GM12878 (cell line): ENCODE data around the gene MYBPHL. TPM values are rescaled to one million over a fixed set of nuclear protein-coding genes. Genes with fewer than 3 reads are reported as not detected.

Source experiments
- ATAC-seq: fragments of 200-7000 bp; cut with Tn5 transposase; 3 replicates; pipeline ENCODE4 v1.9.1; 2020; ENCODE audit warnings: mild to moderate bottlenecking, moderate library complexity
- BruUV-seq: library from RNA; stranded (reverse); fragments of 400-500 nt; replicated peaks from 2 replicates; lab custom pipeline; 2021; lab: Mats Ljungman, UMichigan
- CTCF ChIA-PET: fragments of 300-600 bp; sonication (Branson Sonifier 250); formaldehyde crosslinking; extraction: SDS; loops from one replicate; lab custom pipeline; 2021; ENCODE audit warnings: inconsistent platforms; lab: Yijun Ruan, JAX
- POLR2A ChIA-PET: fragments of 350-600 bp; formaldehyde crosslinking; extraction: SDS; loops from one replicate; lab custom pipeline; 2021; ENCODE audit warnings: inconsistent platforms; lab: Charles Lee
- RAD21 ChIA-PET: fragments of 300-600 bp; sonication (Branson Sonifier 250); formaldehyde crosslinking; loops from one replicate; lab custom pipeline; 2023; ENCODE audit warnings: antibody characterized with exemption; ENCODE audit not compliant: unreplicated experiment; lab: Charles Lee
- SMC1A ChIA-PET: fragments of 300-600 bp; sonication (Branson Sonifier 250); formaldehyde crosslinking; loops from one replicate; lab custom pipeline; 2023; ENCODE audit not compliant: unreplicated experiment, uncharacterized antibody; lab: Charles Lee
- DNase-seq: peaks from one replicate; pipeline ENCODE4 v3.0.0-alpha.2; 2011; ENCODE audit warnings: low read depth, low spot score
- FAIRE-seq: peaks from 3 replicates; lab custom pipeline; 2011; peaks lifted over from hg19 to GRCh38; lab: Jason Lieb, UNC
- H2AFZ ChIP-seq: 2 replicates; pipeline ENCODE4 v1.6.0; 2011; ENCODE audit warnings: low read depth, low read length, control low read depth; ENCODE audit not compliant: control insufficient read depth
- H3K27ac ChIP-seq: 2 replicates; pipeline ENCODE4 v1.5.1; 2011; ENCODE audit warnings: control low read depth; ENCODE audit not compliant: control insufficient read depth, insufficient read depth
- H3K27me3 ChIP-seq, 2 experiments: replicated peaks in 1 of 2; 2 replicates each; pipeline versions ENCODE4 v1.6.0 to v1.6.1; 2011; ENCODE audit warnings: low read length in 1 of 2; ENCODE audit not compliant: control insufficient read depth in 2 of 2, insufficient read depth in 2 of 2
- H3K36me3 ChIP-seq, 2 experiments: 2 replicates each; pipeline ENCODE4 v1.5.1; 2011; ENCODE audit warnings: low read length in 1 of 2; ENCODE audit not compliant: control insufficient read depth in 2 of 2, insufficient read depth in 2 of 2
- H3K4me1 ChIP-seq: 2 replicates; pipeline ENCODE4 v1.6.1; 2011; ENCODE audit warnings: mild to moderate bottlenecking, low read length, moderate library complexity, mixed read lengths; ENCODE audit not compliant: control insufficient read depth, insufficient read depth
- H3K4me2 ChIP-seq: 2 replicates; pipeline ENCODE4 v1.6.0; 2011; ENCODE audit warnings: control low read depth; ENCODE audit not compliant: control insufficient read depth, insufficient read depth
- H3K4me3 ChIP-seq: fragments of 200-600 bp; sonication (generic); 2 replicates; pipeline ENCODE4 v1.5.1; 2016
- H3K79me2 ChIP-seq: 2 replicates; pipeline ENCODE4 v1.6.0; 2011; ENCODE audit warnings: low read length; ENCODE audit not compliant: control insufficient read depth, insufficient read depth
- H3K9ac ChIP-seq: 2 replicates; pipeline ENCODE4 v1.8.0; 2011; ENCODE audit warnings: low read length, control low read depth, mixed read lengths; ENCODE audit not compliant: control insufficient read depth, insufficient read depth
- H3K9me3 ChIP-seq: replicated peaks from 3 replicates; pipeline ENCODE4 v1.5.1; 2011; ENCODE audit warnings: mild to moderate bottlenecking, low read length; ENCODE audit not compliant: control insufficient read depth, insufficient read depth
- H4K20me1 ChIP-seq: 2 replicates; pipeline ENCODE4 v1.6.0; 2011; ENCODE audit not compliant: control insufficient read depth, insufficient read depth
- BHLHE40 ChIP-seq, 2 experiments: fragments of 450-650 bp in 1 of 2; IDR thresholded peaks; 2 replicates each; pipeline ENCODE4 v1.6.1; 2011 to 2017; ENCODE audit warnings: low read depth in 2 of 2, borderline replicate concordance in 1 of 2, improper control_type of control experiment in 1 of 2, low read length in 1 of 2, mild to moderate bottlenecking in 1 of 2
- EED ChIP-seq: sonication (generic); IDR thresholded peaks from 2 replicates; pipeline ENCODE4 v1.6.1; 2016; ENCODE audit warnings: antibody characterized with exemption, low read depth
- EP300 ChIP-seq, 2 experiments: fragments of 150-350 bp in 1 of 2; IDR thresholded peaks; 2 replicates each; pipeline ENCODE4 v1.6.1; 2011 to 2012; ENCODE audit warnings: low read depth in 2 of 2, low read length in 2 of 2, borderline replicate concordance in 1 of 2, improper control_type of control experiment in 1 of 2, inconsistent platforms in 1 of 2; ENCODE audit not compliant: control insufficient read depth in 1 of 2
- ESRRA ChIP-seq: IDR thresholded peaks from 2 replicates; pipeline ENCODE4 v1.6.1; 2012; ENCODE audit warnings: mild to moderate bottlenecking, low read length, improper control_type of control experiment
- HCFC1 ChIP-seq: fragments of 150-350 bp; IDR thresholded peaks from 2 replicates; pipeline ENCODE4 v1.6.1; 2014; ENCODE audit warnings: low read length
- HDAC2 ChIP-seq: fragments of 200-600 bp; sonication (generic); IDR thresholded peaks from 2 replicates; pipeline ENCODE4 v1.6.1; 2017
- IKZF2 ChIP-seq, 2 experiments: fragments of 450-650 bp; IDR thresholded peaks; 2 replicates each; pipeline ENCODE4 v1.6.1; 2017; ENCODE audit warnings: mild to moderate bottlenecking in 2 of 2, moderate library complexity in 2 of 2
- KDM1A ChIP-seq: fragments of 200-600 bp; sonication (generic); IDR thresholded peaks from 2 replicates; pipeline ENCODE4 v1.6.1; 2016; ENCODE audit warnings: borderline replicate concordance
- KLF5 ChIP-seq: fragments of 450-650 bp; IDR thresholded peaks from 2 replicates; pipeline ENCODE4 v1.6.1; 2014; ENCODE audit warnings: mild to moderate bottlenecking; ENCODE audit not compliant: partially characterized antibody
- MTA3 ChIP-seq: IDR thresholded peaks from 2 replicates; pipeline ENCODE4 v1.6.1; 2012; ENCODE audit warnings: low read length, inconsistent platforms, borderline replicate concordance
- NBN ChIP-seq: fragments of 450-650 bp; IDR thresholded peaks from 2 replicates; pipeline ENCODE4 v1.6.1; 2016
- NFXL1 ChIP-seq: fragments of 450-650 bp; IDR thresholded peaks from 2 replicates; pipeline ENCODE4 v1.6.1; 2017; ENCODE audit warnings: antibody characterized with exemption, mild to moderate bottlenecking, borderline replicate concordance
- RBBP5 ChIP-seq: fragments of 200-600 bp; sonication (generic); conservative IDR thresholded peaks from 2 replicates; pipeline ENCODE4 v1.6.1; 2016
- RELA ChIP-seq: fragments of 450-650 bp; IDR thresholded peaks from 2 replicates; pipeline ENCODE4 v1.8.0; 2014; ENCODE audit warnings: borderline replicate concordance; ENCODE audit not compliant: partially characterized antibody
- SIX5 ChIP-seq: IDR thresholded peaks from 2 replicates; pipeline ENCODE4 v1.6.1; 2011; ENCODE audit warnings: mild to moderate bottlenecking, low read depth, low read length, moderate library complexity; ENCODE audit not compliant: severe bottlenecking
- SMAD5 ChIP-seq: IDR thresholded peaks from 2 replicates; pipeline ENCODE4 v1.6.1; 2016; ENCODE audit warnings: antibody characterized with exemption, low read depth
- SMC3 ChIP-seq: IDR thresholded peaks from 2 replicates; pipeline ENCODE4 v1.6.1; 2011; ENCODE audit warnings: low read length, improper control_type of control experiment, borderline replicate concordance
- YBX1 ChIP-seq: fragments of 450-650 bp; IDR thresholded peaks from 2 replicates; pipeline ENCODE4 v1.6.1; 2016; ENCODE audit warnings: antibody characterized with exemption
- ZNF622 ChIP-seq: fragments of 450-650 bp; IDR thresholded peaks from 2 replicates; pipeline ENCODE4 v1.6.1; 2017; ENCODE audit warnings: mild to moderate bottlenecking, inconsistent platforms
- ZZZ3 ChIP-seq: IDR thresholded peaks from 2 replicates; pipeline ENCODE4 v1.6.1; 2011; ENCODE audit warnings: low read depth; ENCODE audit not compliant: control insufficient read depth, insufficient read length
- WGBS: methylation state at CpG from one replicate; pipeline ENCODE4 v1.1.6; 2016; ENCODE audit warnings: low lambda C conversion rate; ENCODE audit not compliant: insufficient replicate concordance, insufficient coverage; ENCODE audit errors: missing lambda C conversion rate; 5-methylcytosine and 5-hydroxymethylcytosine counted together
- in situ Hi-C: fragments of 300-500 bp; cut with MboI; formaldehyde crosslinking; loops from 9 replicates; pipeline ENCODE4 v1.14.3; 2018; ENCODE audit warnings: mixed read lengths
- intact Hi-C: fragments of 100-400 bp; cut with micrococcal nuclease; formaldehyde crosslinking; loops from one replicate; pipeline ENCODE4 v1.14.2; 2022; ENCODE audit not compliant: unreplicated experiment
- polyA plus RNA-seq, 11 experiments: library from polyadenylated mRNA; depleted of rRNA in 4 of 11; unstranded in 6 of 11; stranded (reverse) in 5 of 11; fragments of >200 nt; fragmentation: Nextera tagmentation in 4 of 11; fragmentation: Illumina TruSeq in 1 of 11; extraction: Ambion mirVana in 4 of 11; extraction: Trizol in 1 of 11; gene quantifications; 1 replicate in 1 of 11; 2 replicates in 10 of 11; pipeline versions ENCODE4 v1.2.1 to v1.2.3, GENCODE V29; 2011 to 2016; ENCODE audit warnings: inconsistent platforms in 2 of 11, missing spikeins in 2 of 11, low read depth in 1 of 11
- total RNA-seq, 4 experiments: library from RNA; depleted of rRNA in 3 of 4; stranded (reverse); fragments of >200 nt in 3 of 4; fragmentation: Illumina TruSeq in 1 of 4; extraction: Trizol in 1 of 4; gene quantifications; 2 replicates each; pipeline versions ENCODE4 v1.2.1 to v1.2.3, GENCODE V29; 2013 to 2021

The MYBPHL gene
- total and polyA plus RNA-seq, 10 of the 15 experiments (the other 5 are each of a cell fraction or from before 2014, with no cell fraction given): 0.16 to 0.75 (median 0.54) TPM; not detected in 7

DNA sequence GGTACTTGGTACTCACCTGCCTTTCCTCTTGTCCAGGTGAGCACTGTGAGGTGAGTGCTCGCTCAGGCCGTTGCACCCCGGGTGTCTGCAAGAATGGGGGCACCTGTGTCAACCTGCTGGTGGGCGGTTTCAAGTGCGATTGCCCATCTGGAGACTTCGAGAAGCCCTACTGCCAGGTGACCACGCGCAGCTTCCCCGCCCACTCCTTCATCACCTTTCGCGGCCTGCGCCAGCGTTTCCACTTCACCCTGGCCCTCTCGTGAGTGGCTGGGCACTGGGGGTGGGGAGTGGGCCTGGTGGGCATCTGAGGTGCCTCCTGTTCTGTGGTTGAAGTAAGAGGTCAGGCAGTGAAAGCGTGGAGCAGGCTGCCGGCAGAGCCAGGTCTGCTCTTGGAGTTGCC lies 45.8 kb downstream of the MYBPHL start:
- BruUV-seq: no TSS peak
- DNase-seq: no peak
- in situ Hi-C loops: loop anchor here (5.0 kb wide), 2 partner anchors 141 to 271 kb away; no protein-coding TSS in a partner anchor
- H4K20me1 ChIP-seq: no peaks in the 10 kb centered on the region
- TF ChIP-seq MTA3: no peak
- no peak for TF ChIP-seq YBX1
- no peak for TF ChIP-seq KLF5
- TF ChIP-seq IKZF2 (IDR thresholded peaks at IDR 0.05): no peak
- no peak for TF ChIP-seq EP300 (IDR thresholded peaks at IDR 0.05; ENCODE audit: borderline replicate concordance in 1 of 2, control insufficient read depth in 1 of 2, low read depth in 2 of 2, low read length in 2 of 2)
- TF ChIP-seq HDAC2: no peak
- no peak for TF ChIP-seq SMAD5
- no peak for TF ChIP-seq HCFC1
- no peak for TF ChIP-seq NBN
- TF ChIP-seq ZZZ3: no peak
- no peak for TF ChIP-seq EED
- TF ChIP-seq RBBP5: no peak
- TF ChIP-seq SMC3: no peak
- TF ChIP-seq ESRRA: no peak
- no peak for TF ChIP-seq BHLHE40 (IDR thresholded peaks at IDR 0.05; ENCODE audit: borderline replicate concordance in 1 of 2, low read depth in 2 of 2, low read length in 1 of 2)
- no peak for TF ChIP-seq ZNF622
- no peak for TF ChIP-seq NFXL1
- no peak for TF ChIP-seq KDM1A
- no peak for TF ChIP-seq SIX5
- no peak for TF ChIP-seq RELA
- intact Hi-C loops: no loop called here
- H2AFZ ChIP-seq: no peak overlapping the region
- ChIA-PET RAD21 (no interaction called here), POLR2A (no interaction called here), SMC1A (interaction anchor here (1.1 kb wide), 1 partner anchor 272 kb away, joined by 3 read pairs; no protein-coding TSS in a partner anchor), CTCF (no interaction called here)
- H3K79me2 ChIP-seq: no peaks in the 10 kb centered on the region
- H3K9me3 ChIP-seq: no peaks in the 10 kb centered on the region
- no peaks in the 10 kb centered on the region for H3K36me3 ChIP-seq
- H3K4me3 ChIP-seq: no peak overlapping the region
- no peak overlapping the region for H3K27ac ChIP-seq
- no peaks in the 10 kb centered on the region for H3K4me1 ChIP-seq
- 60% methylated on average over 16 of the region's 16 CpGs for WGBS
- H3K9ac ChIP-seq: no peak overlapping the region
- no peaks in the 10 kb centered on the region for H3K27me3 ChIP-seq
- no peak for ATAC-seq
- no peak for FAIRE-seq
- H3K4me2 ChIP-seq: no peak overlapping the region
